Measurements from ENCODE around the gene NUMA1. TPM values are rescaled to one million over a fixed set of nuclear protein-coding genes. Genes with fewer than 3 reads are reported as not detected.

Gene NUMA1
- total and polyA plus RNA-seq, 2 of the 13 experiments (the other 11 are each of a cell fraction or from before 2014, with no cell fraction given) = 57.3 to 60.2 TPM

DNA sequence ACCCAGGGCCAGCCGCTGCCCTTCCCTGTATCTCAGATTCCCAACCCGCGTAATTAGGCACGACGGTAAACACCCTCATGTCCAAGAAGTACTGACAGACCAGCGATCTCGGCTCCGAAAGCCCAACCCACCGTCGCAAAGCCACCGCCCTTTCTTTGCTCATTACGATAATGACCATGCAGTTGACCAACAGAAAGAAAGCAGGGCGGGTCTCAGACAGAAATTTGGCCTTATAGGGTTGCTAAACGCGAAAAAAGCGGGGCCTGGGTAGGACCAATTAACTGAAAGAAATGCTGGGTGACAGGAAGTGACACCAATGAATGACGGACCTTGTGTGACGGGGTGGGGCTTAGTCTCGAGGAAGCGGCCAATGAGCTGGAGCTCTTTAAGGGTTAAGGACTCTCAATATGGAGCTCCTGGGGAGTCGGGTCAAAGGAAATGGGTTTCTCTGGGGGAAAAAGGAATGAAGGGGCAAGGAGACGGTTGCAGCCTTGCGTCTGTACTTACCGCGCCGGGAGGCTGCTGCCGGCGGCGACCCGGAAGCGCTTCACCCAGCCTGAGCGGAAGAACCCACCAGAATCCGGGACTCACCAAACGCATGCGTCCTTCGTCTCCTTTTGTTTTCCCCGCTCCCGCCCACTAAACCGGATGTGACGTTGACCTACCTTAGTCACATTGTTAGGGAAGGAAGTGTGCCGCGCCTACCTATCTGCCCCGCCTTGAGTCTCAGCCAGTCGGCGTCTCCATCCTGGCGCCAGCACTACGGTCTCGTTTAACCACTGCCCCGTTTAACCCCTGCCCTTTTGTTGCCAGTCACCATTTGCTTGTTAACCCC lies 32.0 kb upstream of the NUMA1 start, which contains the start of gene ANAPC15 (continued):
- TF ChIP-seq NFKBIZ (CRISPR knock-in tag; IDR thresholded peaks at IDR 0.05) = peak; percentile 79; the same call in 1 of the 2 replicates
- peak; percentile 49; the same call in 1 of the 2 replicates for TF ChIP-seq STAT6 (CRISPR knock-in tag; IDR thresholded peaks at IDR 0.05; ENCODE audit: borderline replicate concordance)
- 0 out of 2 replicates have a peak, but pooled peaks have one; percentile 24 for TF ChIP-seq TEF (CRISPR knock-in tag; IDR thresholded peaks at IDR 0.05)
- TF ChIP-seq CC2D1A (CRISPR knock-in tag; IDR thresholded peaks at IDR 0.05) = no peak
- no peak for TF ChIP-seq MAFF (IDR thresholded peaks at IDR 0.05; ENCODE audit: low read depth, low read length)
- 0 out of 2 replicates have a peak, but pooled peaks have one; percentile 58 for TF ChIP-seq SSRP1 (CRISPR knock-in tag; IDR thresholded peaks at IDR 0.05)
- TF ChIP-seq, protein P1, sequence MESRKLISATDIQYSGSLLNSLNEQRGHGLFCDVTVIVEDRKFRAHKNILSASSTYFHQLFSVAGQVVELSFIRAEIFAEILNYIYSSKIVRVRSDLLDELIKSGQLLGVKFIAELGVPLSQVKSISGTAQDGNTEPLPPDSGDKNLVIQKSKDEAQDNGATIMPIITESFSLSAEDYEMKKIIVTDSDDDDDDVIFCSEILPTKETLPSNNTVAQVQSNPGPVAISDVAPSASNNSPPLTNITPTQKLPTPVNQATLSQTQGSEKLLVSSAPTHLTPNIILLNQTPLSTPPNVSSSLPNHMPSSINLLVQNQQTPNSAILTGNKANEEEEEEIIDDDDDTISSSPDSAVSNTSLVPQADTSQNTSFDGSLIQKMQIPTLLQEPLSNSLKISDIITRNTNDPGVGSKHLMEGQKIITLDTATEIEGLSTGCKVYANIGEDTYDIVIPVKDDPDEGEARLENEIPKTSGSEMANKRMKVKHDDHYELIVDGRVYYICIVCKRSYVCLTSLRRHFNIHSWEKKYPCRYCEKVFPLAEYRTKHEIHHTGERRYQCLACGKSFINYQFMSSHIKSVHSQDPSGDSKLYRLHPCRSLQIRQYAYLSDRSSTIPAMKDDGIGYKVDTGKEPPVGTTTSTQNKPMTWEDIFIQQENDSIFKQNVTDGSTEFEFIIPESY (CRISPR knock-in tag; IDR thresholded peaks at IDR 0.05) = peak; percentile 8; the same call in 1 of the 2 replicates
- TF ChIP-seq E2F1 (CRISPR knock-in tag; IDR thresholded peaks at IDR 0.05) = peak; percentile 78
- TF ChIP-seq ZNF33A (CRISPR knock-in tag; IDR thresholded peaks at IDR 0.05; ENCODE audit: borderline replicate concordance) = peak; percentile 34; the same call in 1 of the 2 replicates
- TF ChIP-seq ZNF414 (CRISPR knock-in tag; IDR thresholded peaks at IDR 0.05) = no peak
- no peak for TF ChIP-seq ZNF251 (CRISPR knock-in tag; IDR thresholded peaks at IDR 0.05)
- TF ChIP-seq ZNF430 (CRISPR knock-in tag; IDR thresholded peaks at IDR 0.05) = peak; percentile 77; the same call in 1 of the 2 replicates
- TF ChIP-seq DNMT3B (CRISPR knock-in tag; conservative IDR thresholded peaks at IDR 0.05) = peak; percentile 80; the same call in 1 of the 2 replicates
- peak; percentile 76 for TF ChIP-seq FOXO1 (CRISPR knock-in tag; IDR thresholded peaks at IDR 0.05)
- 0 out of 2 replicates have a peak, but pooled peaks have one; percentile 49 for TF ChIP-seq ZNF556 (CRISPR knock-in tag; IDR thresholded peaks at IDR 0.05; ENCODE audit: borderline replicate concordance)
- TF ChIP-seq XBP1 (CRISPR knock-in tag; IDR thresholded peaks at IDR 0.05) = no peak
- peak; percentile 94 for TF ChIP-seq SP2 (CRISPR knock-in tag; IDR thresholded peaks at IDR 0.05)
- peak; percentile 40 for TF ChIP-seq SRSF1 (optimal IDR thresholded peaks at IDR 0.05; ENCODE audit: low read depth, low read length)
- TF ChIP-seq ZMYM4 (CRISPR knock-in tag; IDR thresholded peaks at IDR 0.05) = peak; percentile 74
- peak; percentile 52 for TF ChIP-seq ZEB1 (IDR thresholded peaks at IDR 0.05; ENCODE audit: insufficient replicate concordance, low read depth)
- TF ChIP-seq GATAD1 (CRISPR knock-in tag; IDR thresholded peaks at IDR 0.05) = peak; percentile 82
- TF ChIP-seq TGIF2 (CRISPR knock-in tag; IDR thresholded peaks at IDR 0.05) = peak; percentile 70
- TF ChIP-seq POLR2A (IDR thresholded peaks at IDR 0.05; ENCODE audit: insufficient read depth in 1 of 2, low read depth in 2 of 2, low read length in 2 of 2) = peak; percentile 88 to 98
